Stimulated activated CD8-positive, alpha-beta memory T cell treated with anti-CD3 and anti-CD28 coated beads, Interleukin-15, amount 100 ng/mL, for 48 hours (primary cell): ENCODE data around the gene POGLUT2.

ENCODE experiments used
- DNase-seq, 2 donors: peaks; one replicate each; pipeline ENCODE4 v3.0.0-alpha.2; 2020; ENCODE audit warnings: low read depth in 2 of 2

Gene POGLUT2

GRCh38 chr13:102768909-102769308 lies 29.9 kb downstream of the POGLUT2 start:
- DNase-seq: no peak

- DNase-seq: no peak
Observed at GRCh38 chr13:102763741-102764140, 35.0 kb downstream of the POGLUT2 start.

GRCh38 chr13:102761071-102761470 lies 37.7 kb downstream of the POGLUT2 start:
- no peak for DNase-seq

- no peak for DNase-seq
Observed at GRCh38 chr13:102758842-102759241, 39.9 kb downstream of the POGLUT2 start.

GRCh38 chr13:102757006-102757405 lies 41.8 kb downstream of the POGLUT2 start:
- no peak for DNase-seq

- DNase-seq: no peak
Observed at GRCh38 chr13:102751886-102752285, 46.9 kb downstream of the POGLUT2 start.

- no peak for DNase-seq
Observed at GRCh38 chr13:102742506-102742905, 56.3 kb downstream of the POGLUT2 start.

- DNase-seq: no peak
Observed at GRCh38 chr13:102742101-102742500, 56.7 kb downstream of the POGLUT2 start.
